Right lung (tissue), 10 donors: ENCODE results near the gene SUDS3. TPM values are rescaled to one million over a fixed set of nuclear protein-coding genes. Genes with fewer than 3 reads are reported as not detected.
"Not testable (repeated sequence)": the region's sequence is repeated elsewhere in the genome, so short reads cannot be mapped to it uniquely, and the experiment has no call there.

Source experiments
- DNase-seq, 2 donors: peaks; one replicate each; pipeline ENCODE4 v3.0.0-alpha.2; 2013
- long read RNA-seq, 8 donors: transcript quantifications; one replicate each; lab custom pipeline, GENCODE V29; 2026
- polyA plus RNA-seq, 5 donors: library from polyadenylated mRNA; unstranded; fragments of 120-200 nt; gene quantifications; one replicate each; pipeline versions ENCODE4 v1.2.1 to v1.2.3, GENCODE V29; 2013; ENCODE audit warnings: inconsistent platforms in 1 of 5, low replicate concordance in 1 of 5; ENCODE audit not compliant: insufficient read length in 5 of 5, insufficient read depth in 1 of 5

SUDS3 gene, protein sequence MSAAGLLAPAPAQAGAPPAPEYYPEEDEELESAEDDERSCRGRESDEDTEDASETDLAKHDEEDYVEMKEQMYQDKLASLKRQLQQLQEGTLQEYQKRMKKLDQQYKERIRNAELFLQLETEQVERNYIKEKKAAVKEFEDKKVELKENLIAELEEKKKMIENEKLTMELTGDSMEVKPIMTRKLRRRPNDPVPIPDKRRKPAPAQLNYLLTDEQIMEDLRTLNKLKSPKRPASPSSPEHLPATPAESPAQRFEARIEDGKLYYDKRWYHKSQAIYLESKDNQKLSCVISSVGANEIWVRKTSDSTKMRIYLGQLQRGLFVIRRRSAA
- 10 to 100 TPM; 42.6 to 63.0 (median 57.5) TPM for polyA plus RNA-seq
- long read RNA-seq, donor 1, full-length matches to known transcripts: 4 of 28 reads
- long read RNA-seq, donor 1, partial matches to known transcripts: 24 of 28 reads
- long read RNA-seq, donor 1, other reads (novel, unspliced or antisense): 0 of 28 reads
- long read RNA-seq, donor 2, full-length matches to known transcripts: 4 of 4 reads
- long read RNA-seq, donor 2, partial matches to known transcripts: 0 of 4 reads
- long read RNA-seq, donor 2, other reads (novel, unspliced or antisense): 0 of 4 reads
- long read RNA-seq, donor 3, full-length matches to known transcripts: 1 of 16 reads
- long read RNA-seq, donor 3, partial matches to known transcripts: 15 of 16 reads
- long read RNA-seq, donor 3, other reads (novel, unspliced or antisense): 0 of 16 reads
- long read RNA-seq, donor 4, full-length matches to known transcripts: 4 of 4 reads
- long read RNA-seq, donor 4, partial matches to known transcripts: 0 of 4 reads
- long read RNA-seq, donor 4, other reads (novel, unspliced or antisense): 0 of 4 reads
- long read RNA-seq, donor 5, full-length matches to known transcripts: 7 of 28 reads
- long read RNA-seq, donor 5, partial matches to known transcripts: 21 of 28 reads
- long read RNA-seq, donor 5, other reads (novel, unspliced or antisense): 0 of 28 reads
- long read RNA-seq, donor 6, full-length matches to known transcripts: 5 of 74 reads
- long read RNA-seq, donor 6, partial matches to known transcripts: 69 of 74 reads
- long read RNA-seq, donor 6, other reads (novel, unspliced or antisense): 0 of 74 reads
- long read RNA-seq, donor 7, full-length matches to known transcripts: 6 of 18 reads
- long read RNA-seq, donor 7, partial matches to known transcripts: 12 of 18 reads
- long read RNA-seq, donor 7, other reads (novel, unspliced or antisense): 0 of 18 reads
- long read RNA-seq, donor 8, full-length matches to known transcripts: 1 of 7 reads
- long read RNA-seq, donor 8, partial matches to known transcripts: 6 of 7 reads
- long read RNA-seq, donor 8, other reads (novel, unspliced or antisense): 0 of 7 reads

DNA sequence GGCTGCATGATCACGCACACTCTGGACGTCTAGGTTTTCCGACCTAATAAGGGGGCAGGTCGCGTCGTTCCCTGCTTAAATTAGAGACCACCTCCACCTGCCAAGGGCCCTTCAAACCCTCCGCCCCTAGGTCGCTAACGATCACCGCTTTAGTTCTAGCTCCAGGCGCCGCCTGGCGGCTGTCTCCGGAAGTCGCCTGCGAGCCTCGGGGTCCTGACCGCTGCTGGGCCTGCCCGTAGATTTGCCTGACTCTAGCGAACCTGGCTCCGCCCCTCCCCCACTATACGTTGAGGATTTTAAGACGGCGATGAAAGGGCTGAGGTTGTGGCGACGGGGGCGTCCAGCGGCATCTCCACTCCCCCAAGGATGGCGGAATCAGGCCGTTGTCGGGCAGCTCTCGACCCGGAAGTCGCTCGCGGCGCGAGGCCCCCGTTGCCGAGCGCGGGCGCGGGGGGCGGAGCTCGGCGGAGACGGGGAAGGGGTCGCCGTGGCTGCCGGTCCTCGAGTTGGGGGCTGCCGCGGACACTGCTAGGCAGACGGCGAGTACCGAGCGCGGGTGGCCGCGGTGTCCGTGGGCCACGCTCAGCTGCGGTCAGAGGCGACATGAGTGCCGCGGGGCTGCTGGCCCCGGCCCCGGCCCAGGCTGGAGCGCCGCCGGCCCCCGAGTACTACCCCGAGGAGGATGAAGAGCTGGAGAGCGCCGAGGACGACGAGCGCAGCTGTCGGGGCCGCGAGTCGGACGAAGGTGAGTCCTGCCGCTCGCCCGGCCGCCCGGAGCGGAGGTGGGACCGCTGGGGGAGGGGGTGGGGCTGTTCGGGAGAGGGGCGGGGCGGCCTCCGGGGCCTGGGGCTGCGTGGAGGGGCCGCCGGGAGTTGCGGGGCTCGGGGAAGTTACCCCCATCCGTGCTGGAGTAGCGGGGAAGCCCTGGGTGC, at the start of gene SUDS3:
TSS of gene SUDS3 (plus strand) at position 467 of the 932 bp plus-strand sequence. CDS start at position 604, 137 bp downstream.
- DNase-seq: peak; percentile 90 to 94

DNA sequence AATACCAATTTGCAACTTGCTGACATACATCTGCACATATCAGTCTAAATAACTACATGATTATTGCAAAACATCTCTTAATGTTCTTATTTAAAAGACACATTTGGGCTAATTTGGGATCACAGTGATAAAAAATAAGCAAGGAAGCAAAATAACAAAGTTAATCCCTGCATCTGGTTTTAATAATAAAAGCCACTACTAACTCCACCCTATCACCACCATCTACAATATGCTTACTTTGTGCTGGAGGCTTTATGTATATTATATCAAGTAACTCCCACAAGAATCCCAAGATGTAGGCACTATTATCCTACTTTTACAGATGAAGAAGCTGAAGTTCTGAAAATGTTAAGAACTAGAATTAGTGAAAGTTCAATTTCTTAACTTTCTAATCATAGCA, 49.4 kb upstream of the SUDS3 start:
- DNase-seq: no peak

DNA sequence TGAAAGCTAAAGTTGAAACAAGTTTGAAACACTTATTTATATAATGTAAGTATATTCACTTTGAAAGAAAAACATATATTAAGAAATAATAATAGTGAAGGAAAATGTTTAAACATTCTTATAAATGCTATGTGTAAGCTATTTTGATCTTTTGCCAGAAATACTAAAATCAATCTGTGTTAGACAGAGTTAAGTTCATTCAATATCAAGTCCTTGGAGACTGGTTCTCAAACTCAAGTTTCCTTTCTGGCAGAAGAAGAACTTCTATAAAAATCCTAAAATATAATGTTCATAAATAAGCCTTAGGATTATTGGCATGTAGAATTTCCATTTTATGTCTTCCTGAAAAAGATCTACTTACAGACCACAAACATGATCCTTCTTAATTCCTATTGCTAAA, 49.0 kb upstream of the SUDS3 start:
- DNase-seq: no peak

DNA sequence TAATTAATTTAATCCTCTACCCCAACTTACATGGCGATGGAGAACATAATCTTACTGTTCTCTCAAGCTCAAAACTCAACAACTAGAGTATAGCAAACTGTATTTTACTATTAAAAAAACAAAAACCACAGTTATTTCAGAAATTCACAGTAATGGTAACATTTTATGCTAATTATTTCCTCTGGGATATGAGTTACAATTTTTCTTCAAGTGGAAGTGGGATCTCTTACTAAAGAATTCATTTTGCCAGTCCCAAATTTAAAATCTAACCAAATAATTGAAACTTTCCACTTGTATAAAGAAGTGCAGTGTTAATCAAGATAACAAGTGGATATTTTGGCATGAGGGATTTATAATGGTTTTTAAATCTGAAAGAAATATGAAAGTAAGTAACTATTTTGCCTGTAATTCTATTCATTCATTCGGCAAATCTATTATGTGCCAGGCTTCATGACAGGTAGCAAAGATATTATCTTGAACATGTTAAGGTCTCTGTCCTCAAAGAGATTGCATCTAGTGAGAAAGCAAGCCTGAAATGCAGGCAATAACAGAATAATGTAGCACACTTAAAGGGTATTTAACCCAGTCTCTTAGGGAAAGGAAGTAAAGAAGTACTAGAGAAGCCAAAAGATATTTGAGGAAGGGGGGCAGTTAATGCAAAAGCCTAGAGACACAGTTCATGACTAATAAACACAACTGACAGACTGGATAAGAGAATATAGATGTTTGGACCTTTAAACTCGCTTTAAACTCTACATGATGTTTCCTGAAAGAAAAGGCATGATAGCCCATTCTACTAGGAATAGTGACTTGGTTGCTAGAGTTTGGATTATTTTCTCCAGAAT, 47.6 kb upstream of the SUDS3 start:
- no peak for DNase-seq

DNA sequence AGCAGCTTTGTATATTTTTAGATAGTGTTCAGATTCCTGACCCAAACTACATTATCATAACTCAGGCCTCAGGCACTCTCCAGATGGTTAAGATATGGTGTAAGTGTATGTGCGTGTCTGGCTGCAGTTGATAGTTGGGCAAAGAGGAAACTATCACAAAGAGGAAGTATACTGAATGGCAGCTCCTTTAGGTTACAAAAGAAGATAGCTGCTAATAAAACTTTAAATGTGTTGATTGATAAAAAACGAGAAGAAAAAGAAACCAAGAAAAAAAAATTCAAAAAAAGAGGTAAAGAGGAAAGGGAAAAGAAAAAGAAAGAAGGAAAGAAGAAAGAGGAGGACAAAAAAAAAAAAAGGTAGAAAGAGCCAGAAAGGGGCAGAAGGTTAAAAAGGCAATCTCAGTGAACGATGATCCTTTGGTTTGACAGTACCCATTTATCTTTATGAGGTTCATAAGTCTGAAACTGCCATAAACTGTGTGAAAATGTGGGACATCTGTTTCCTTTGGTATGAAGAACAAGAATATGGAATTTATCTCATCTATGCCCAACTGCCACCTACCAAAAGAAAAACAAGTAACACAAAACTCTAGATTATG, 45.8 kb upstream of the SUDS3 start:
- DNase-seq: no peak

DNA sequence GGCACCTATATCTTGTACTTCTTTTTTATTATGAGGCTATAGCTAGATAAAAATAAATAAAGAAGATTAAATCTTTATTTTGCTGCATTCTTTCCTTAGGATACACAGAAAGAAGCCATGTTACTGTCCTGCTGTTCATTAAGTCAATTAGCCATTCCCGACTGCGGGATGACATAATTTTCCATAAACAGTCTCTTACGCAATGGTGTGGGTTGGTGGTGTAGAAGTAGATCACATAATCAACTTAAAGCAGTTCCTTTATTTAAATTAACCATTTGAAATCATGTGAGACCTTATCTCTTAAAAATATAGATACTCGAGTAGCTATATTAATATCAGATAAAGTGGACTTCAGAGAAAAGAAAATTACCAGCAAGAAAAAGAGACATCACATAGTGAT, 43.8 kb upstream of the SUDS3 start:
- peak in 1 of 2 donors; percentile 53 for DNase-seq

DNA sequence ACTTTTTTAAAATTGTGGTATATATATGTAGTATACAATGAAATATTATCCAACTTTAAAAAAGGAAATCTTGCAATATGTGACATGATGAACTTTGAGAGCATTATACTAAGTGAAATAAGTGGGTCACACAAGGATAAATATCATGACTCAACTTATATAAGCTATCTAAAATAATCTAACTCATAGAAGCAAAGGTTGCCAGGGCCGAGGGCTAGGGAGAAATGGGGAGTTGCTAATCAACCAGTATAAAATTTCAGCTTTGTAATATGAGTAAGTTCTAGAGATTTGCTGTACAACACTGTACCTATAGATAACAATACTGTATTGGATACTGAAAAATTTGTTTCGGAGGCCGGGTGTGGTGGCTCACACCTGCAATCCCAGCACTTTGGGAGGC, 42.1 kb upstream of the SUDS3 start:
- no peak for DNase-seq

DNA sequence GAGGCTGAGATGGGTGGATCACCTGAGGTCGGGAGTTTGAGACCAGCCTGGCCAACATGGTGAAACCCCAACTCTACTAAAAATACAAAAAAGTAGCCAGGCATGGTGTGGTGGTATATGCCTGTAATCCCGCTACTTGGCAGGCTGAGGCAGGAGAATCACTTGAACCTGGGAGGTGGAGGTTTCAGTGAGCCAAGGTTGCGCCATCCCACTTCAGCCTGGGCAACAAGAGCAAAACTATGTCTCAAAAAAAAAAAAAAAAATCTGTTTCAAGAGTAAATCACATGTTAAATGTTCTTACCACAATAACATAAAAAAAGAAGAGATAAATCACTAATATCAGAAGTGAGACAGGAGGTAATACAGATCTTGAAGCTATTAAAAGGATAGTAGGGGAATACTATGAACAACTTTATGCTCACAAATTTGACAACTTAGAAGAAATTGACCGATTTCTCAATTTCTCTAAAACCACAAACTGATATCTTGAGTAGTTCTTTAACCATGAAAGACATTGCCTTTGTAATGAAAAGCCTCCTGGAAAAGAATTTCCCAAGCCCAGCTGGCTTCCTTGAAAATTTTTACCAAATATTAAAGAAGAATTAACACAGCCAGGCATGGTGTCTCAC, 41.3 kb upstream of the SUDS3 start:
- DNase-seq: no peak

DNA sequence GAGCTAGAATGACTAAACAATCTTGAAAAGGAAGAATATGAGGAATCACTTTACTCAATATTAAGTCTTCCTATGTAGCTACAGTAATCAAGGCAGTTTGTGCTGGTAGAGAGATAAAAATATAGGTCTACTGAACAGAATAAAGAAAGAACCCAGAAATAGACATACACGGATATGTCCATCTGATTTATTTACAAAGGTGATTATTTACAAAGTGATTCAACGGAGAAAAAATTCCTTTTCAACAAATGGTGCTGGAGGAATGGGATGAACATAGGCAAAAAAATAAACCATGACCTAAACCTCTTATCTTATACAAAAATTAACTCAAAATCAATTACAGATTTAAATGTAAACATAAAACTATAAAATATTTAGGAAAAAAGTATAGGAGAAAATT, 40.2 kb upstream of the SUDS3 start:
- no peak for DNase-seq

DNA sequence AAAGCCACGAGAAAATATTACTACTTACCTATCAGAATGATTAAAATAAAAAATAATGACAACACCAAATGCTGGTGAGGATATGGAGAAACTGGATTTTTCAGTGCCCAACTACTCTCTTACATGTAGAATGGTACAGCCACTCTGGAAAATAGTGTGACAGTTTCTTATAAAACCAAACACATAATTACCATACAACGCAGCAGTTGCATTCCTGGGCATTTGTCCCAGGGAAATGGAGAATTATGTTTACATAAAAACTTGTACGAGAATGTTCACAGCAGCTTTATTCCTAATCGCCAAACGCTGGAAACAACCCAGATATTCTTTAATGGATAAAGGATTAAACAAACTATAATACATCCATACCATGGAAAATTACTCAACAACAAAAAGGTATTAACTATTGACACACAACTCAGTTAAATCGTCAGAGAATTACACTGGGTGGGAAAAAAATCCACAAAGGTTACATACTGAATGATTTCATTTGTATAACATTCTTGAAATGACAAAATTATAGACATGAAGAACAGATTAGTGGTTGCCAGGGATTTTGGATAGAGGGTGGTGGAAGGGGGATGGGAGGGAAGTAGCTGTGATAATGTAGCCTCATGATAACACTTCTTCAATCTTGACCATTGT, 39.0 kb upstream of the SUDS3 start:
- DNase-seq: peak; percentile 84 to 88

DNA sequence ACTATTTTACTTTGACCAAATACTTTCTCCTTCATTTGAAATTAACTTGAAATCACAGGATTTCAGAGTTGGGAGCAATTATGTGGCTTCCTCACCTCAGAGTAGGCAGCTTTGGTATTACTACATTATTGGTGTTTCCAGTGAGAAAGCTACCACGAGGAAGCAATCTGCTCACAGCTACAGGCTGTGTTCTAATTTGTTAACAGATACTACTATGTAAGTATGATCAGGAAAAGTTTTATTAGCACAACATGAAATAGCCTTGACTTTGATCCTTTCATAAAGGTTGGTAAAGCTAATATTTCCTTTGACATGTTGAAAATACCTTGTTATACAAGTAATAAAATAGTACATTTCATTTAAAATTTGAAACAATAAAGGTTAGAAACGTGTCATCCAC, 34.3 kb upstream of the SUDS3 start:
- DNase-seq: no peak

DNA sequence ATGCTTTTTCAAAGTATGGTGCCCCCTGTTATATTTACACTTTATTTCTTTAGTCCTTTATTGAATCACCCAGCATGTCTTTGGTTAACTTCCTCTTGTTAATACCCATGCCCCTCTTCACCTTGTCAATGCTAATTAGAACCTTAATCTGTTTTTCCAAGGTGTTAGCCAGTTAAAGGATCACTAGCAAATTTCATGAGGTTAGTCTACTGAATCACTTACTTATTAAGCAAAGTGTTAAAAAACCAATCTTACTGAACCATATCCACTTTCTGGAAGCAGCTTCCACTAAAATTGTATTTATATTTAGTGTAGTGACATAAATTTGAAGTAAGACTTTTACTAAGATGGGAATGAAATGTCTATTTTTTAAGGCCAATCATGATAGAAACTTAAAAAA, 31.5 kb upstream of the SUDS3 start:
- DNase-seq: no peak

DNA sequence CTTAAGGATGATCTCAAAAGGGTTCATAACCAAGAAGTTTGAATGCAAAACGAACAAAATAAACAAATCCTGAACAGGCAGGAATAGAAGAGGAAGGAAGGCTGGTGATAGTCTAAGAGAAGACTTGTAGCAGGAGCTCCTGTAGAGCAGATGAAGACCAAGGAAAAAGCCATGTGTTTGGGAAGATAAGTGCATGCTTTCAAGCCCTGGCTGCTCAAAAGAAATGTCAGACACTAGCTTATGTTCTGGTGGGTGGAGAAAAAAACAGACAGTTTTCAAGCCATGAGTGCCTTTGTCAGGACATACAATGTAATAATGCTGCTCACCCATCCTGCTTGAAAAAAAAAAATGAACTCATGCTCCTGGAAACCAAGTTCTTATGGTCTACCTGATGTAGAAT, 31.0 kb upstream of the SUDS3 start:
- DNase-seq: no peak

DNA sequence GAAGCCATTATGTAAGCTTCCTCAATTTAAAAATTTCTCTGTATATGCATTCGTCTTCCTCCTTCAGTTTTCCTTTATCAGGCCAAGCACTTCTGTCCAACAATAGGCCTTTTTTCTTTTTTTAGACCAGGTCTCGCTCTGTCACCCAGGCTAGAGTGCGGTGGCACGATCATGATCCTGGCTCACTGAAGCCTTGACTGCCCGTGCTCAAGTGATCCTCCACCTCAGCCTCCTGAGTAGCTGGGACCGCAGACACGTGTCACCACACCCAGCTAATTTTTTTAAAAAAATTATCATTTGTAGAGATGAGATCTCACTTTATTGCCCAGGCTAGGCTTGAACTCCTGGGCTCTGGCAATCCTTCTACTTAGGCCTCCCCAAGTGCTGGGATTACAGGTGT, 29.5 kb upstream of the SUDS3 start:
- DNase-seq: no peak

DNA sequence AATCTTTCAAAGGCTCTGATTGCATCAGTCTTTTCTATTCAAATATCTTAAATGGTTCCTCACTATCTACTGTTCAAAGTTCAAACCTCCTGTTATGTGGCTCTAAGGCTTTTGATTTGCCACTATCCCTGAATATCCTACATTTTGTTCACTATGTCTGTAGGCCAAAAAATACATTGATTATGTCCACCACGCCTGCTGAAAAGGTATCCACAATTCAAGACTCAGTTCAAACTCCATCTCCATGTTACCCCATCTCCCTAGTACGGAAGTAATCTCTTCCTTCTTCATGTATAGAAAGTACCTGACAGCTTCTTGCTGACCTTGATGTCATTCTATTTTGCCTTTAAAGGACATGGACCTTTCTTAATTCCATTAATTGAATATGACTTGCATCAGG, 28.4 kb upstream of the SUDS3 start:
- no peak for DNase-seq

DNA sequence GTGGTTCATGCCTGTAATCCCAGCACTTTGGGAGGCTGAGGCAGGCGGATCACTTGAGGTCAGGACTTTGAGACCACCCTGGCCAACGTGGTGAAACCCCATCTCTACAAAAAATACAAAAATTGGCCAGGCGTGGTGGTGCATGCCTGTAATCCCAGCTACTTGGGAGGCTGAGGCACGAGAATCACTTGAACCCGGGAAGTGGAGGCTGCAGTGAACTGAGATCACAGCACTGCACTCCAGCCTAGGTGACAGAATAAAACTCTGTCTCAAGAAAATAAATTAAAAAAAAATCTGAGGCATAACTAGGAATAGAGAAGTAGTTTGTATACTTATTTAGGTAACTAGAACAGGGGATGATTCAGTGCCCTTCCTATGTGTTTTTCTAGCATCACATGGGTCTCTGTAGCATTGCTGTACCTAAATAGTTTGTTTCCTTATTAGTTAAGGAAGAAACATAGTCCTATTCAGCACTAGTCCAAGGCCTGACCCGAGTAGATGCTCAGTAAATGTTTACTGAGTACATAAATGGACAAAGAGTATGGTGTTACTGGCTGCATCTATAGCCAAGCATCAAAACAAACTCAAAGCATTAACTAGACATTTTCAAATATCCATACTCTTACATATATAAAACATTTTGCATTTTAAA, 25.3 kb upstream of the SUDS3 start:
- no peak for DNase-seq

DNA sequence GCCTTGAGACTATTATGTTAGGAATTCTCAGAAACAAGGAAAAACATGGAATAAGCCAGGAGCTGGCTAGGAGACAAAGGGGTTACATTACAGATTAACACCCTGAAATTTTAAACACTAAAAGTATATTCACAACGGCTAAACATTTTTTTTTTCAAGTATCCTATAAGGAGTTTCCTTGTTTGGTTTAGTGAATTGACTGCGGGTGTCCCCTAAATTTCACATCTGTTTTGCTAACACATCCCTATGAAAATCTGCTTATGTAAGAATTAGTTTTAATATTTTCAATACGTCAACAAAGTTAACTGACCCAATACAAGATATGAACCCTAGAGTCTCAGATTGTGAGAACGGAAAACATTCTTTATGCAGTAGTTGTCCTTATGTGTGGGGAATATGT, 22.6 kb upstream of the SUDS3 start:
- DNase-seq: no peak

DNA sequence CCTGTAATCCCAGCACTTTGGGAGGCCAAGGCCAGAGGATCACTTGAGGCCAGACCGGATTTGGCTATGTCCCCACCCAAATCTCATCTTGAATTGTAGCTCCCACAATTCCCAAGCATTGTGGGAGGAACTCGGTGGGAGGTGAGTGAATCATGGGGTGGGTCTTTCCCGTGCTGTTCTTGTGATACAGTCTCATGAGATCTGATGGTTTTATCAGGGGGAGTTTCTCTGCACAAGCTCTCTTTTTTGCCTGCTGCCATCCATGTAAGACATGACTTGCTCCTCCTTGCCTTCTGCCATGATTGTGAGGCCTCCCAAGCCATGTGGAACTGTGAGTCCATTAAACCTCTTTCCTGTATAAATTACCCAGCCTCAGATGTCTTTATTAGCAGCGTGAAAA, 21.9 kb upstream of the SUDS3 start:
- DNase-seq: not testable (repeated sequence)
